ENCODE results near the gene MS4A18. TPM values are rescaled to one million over a fixed set of nuclear protein-coding genes. Genes with fewer than 3 reads are reported as not detected.

The MS4A18 gene
- total RNA-seq, 1 donor, result not detected

DNA sequence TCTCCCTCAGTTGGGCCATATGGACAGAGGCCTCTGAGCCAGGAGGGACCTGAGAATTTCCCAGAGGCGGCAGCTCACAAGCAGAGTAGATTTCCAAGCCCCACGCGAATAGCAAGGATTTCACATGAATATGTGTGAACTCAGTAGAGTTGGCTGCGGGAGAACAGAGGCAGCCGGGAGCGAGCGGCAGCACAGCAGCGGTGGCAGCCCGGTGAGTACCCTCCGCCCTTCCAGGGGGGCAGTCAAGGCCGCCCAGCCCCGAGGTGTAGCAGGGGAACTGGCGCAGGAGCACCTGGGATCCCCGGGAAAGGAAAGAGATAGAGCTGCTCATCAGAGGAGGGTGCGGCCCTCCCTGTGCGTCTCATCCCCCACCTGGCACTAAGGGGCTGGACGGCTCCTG, 23.7 kb downstream of the MS4A18 start:
- DNase-seq (ENCODE audit: insufficient read length, low spot score, missing footprints), result no peak
- Histone ChIP-seq H3K9me3 (ENCODE audit: low read depth, low read length) (no peaks in the 10 kb centered on the region), H3K4me2 (ENCODE audit: insufficient read depth, low read length) (no peak overlapping the region), H3K27ac (ENCODE audit: low read depth, low read length) (no peak overlapping the region), H3K79me2 (ENCODE audit: insufficient read depth, low read length) (no peaks in the 10 kb centered on the region), H3K36me3 (ENCODE audit: insufficient read depth, low read length) (no peaks in the 10 kb centered on the region), H3K27me3 (ENCODE audit: insufficient read depth, low read length) (no peaks in the 10 kb centered on the region), H4K20me1 (ENCODE audit: insufficient read depth, low read length) (no peaks in the 10 kb centered on the region), H2AFZ (ENCODE audit: low read length) (no peak overlapping the region), H3K4me3 (ENCODE audit: insufficient read depth, low read length) (no peak overlapping the region), H3K4me1 (ENCODE audit: insufficient read depth, low read length) (no peaks in the 10 kb centered on the region)
- TF ChIP-seq, protein P1, sequence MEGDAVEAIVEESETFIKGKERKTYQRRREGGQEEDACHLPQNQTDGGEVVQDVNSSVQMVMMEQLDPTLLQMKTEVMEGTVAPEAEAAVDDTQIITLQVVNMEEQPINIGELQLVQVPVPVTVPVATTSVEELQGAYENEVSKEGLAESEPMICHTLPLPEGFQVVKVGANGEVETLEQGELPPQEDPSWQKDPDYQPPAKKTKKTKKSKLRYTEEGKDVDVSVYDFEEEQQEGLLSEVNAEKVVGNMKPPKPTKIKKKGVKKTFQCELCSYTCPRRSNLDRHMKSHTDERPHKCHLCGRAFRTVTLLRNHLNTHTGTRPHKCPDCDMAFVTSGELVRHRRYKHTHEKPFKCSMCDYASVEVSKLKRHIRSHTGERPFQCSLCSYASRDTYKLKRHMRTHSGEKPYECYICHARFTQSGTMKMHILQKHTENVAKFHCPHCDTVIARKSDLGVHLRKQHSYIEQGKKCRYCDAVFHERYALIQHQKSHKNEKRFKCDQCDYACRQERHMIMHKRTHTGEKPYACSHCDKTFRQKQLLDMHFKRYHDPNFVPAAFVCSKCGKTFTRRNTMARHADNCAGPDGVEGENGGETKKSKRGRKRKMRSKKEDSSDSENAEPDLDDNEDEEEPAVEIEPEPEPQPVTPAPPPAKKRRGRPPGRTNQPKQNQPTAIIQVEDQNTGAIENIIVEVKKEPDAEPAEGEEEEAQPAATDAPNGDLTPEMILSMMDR (IDR thresholded peaks at IDR 0.05; ENCODE audit: extremely low read depth, low read depth, low read length), result no peak

DNA sequence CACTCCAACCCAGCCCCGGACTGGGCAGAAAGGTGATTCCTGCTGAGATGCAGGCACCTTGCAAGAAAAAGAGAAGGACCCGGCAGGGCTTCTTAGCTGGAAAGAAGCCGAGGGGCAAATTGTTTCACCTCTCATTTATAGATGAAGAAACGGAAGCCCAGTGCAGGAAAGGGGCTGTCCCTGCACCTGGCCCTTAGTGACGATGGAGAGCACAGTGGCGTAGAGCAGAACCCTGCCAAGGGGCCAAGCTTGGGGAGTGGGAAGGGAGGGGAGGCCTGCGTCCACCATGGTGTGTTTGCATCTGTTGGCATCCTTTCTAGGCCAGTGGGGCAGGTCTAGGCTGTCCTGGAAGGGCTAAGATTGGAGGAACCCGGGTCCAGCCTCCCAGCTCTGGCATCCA, 24.3 kb downstream of the MS4A18 start:
- Histone ChIP-seq H4K20me1 (ENCODE audit: insufficient read depth, low read length) (no peaks in the 10 kb centered on the region), H3K4me2 (ENCODE audit: insufficient read depth, low read length) (no peak overlapping the region), H3K4me3 (ENCODE audit: insufficient read depth, low read length) (no peak overlapping the region), H3K27me3 (ENCODE audit: insufficient read depth, low read length) (no peaks in the 10 kb centered on the region), H3K27ac (ENCODE audit: low read depth, low read length) (no peak overlapping the region), H3K79me2 (ENCODE audit: insufficient read depth, low read length) (no peaks in the 10 kb centered on the region), H3K36me3 (ENCODE audit: insufficient read depth, low read length) (no peaks in the 10 kb centered on the region), H3K9me3 (ENCODE audit: low read depth, low read length) (no peaks in the 10 kb centered on the region), H3K4me1 (ENCODE audit: insufficient read depth, low read length) (no peaks in the 10 kb centered on the region), H2AFZ (ENCODE audit: low read length) (no peak overlapping the region)
- DNase-seq (ENCODE audit: insufficient read length, low spot score, missing footprints), result no peak
- TF ChIP-seq, protein P1 (IDR thresholded peaks at IDR 0.05; ENCODE audit: extremely low read depth, low read depth, low read length), result no peak

DNA sequence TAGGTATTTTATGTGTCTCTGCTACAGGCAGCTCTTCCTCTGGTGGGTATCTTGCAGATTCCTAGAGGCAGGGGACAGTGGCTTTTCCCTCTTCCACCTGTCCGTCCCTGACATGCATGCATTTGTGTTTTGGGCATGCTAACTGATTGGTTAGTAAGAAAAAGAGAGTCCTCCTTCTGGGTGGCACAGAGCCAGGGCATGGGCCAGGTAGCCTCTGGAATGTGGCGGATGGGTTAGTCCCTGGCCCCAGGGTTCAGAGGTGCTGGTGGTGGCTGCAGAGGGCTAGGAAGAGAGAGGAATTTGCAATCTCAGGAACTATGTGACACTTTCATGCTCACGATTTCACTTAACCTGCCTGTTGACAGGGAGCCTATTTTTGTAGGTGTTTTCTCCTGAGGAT, 26.4 kb downstream of the MS4A18 start:
- Histone ChIP-seq H3K27me3 (ENCODE audit: insufficient read depth, low read length) (no peaks in the 10 kb centered on the region), H2AFZ (ENCODE audit: low read length) (no peak overlapping the region), H3K4me2 (ENCODE audit: insufficient read depth, low read length) (no peak overlapping the region), H4K20me1 (ENCODE audit: insufficient read depth, low read length) (no peaks in the 10 kb centered on the region), H3K4me1 (ENCODE audit: insufficient read depth, low read length) (no peaks in the 10 kb centered on the region), H3K36me3 (ENCODE audit: insufficient read depth, low read length) (no peaks in the 10 kb centered on the region), H3K79me2 (ENCODE audit: insufficient read depth, low read length) (no peaks in the 10 kb centered on the region), H3K9me3 (ENCODE audit: low read depth, low read length) (no peaks in the 10 kb centered on the region), H3K4me3 (ENCODE audit: insufficient read depth, low read length) (no peak overlapping the region), H3K27ac (ENCODE audit: low read depth, low read length) (no peak overlapping the region)
- no peak for DNase-seq (ENCODE audit: insufficient read length, low spot score, missing footprints)
- TF ChIP-seq, protein P1 (IDR thresholded peaks at IDR 0.05; ENCODE audit: extremely low read depth, low read depth, low read length), result no peak

DNA sequence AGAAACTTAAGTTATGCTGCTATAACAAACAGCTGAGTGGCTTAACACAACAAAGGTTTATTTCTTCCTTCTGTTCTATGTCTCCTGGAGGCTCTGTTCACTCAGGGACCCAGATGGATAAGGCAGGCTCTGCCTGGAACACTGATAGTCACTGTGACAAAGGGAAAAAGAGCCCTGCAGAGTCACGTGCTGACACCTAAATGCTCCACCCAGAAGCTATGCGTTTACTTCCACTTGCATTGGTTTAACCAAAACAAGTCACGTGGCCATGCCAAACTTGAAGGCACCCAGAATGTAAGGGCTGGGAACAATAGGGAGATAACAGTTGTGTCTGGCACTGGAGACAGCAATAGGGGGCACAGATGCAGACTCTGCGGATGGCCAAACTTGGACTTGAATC, 28.8 kb downstream of the MS4A18 start:
- H3K36me3 ChIP-seq (ENCODE audit: insufficient read depth, low read length), result no peaks in the 10 kb centered on the region
- no peaks in the 10 kb centered on the region for H4K20me1 ChIP-seq (ENCODE audit: insufficient read depth, low read length)
- no peaks in the 10 kb centered on the region for H3K4me1 ChIP-seq (ENCODE audit: insufficient read depth, low read length)
- H2AFZ ChIP-seq (ENCODE audit: low read length), result no peak overlapping the region
- H3K4me3 ChIP-seq (ENCODE audit: insufficient read depth, low read length), result no peak overlapping the region
- no peaks in the 10 kb centered on the region for H3K27me3 ChIP-seq (ENCODE audit: insufficient read depth, low read length)
- TF ChIP-seq, protein P1 (IDR thresholded peaks at IDR 0.05; ENCODE audit: extremely low read depth, low read depth, low read length), result no peak
- no peaks in the 10 kb centered on the region for H3K9me3 ChIP-seq (ENCODE audit: low read depth, low read length)
- no peaks in the 10 kb centered on the region for H3K79me2 ChIP-seq (ENCODE audit: insufficient read depth, low read length)
- peak; percentile 30 for DNase-seq (ENCODE audit: insufficient read length, low spot score, missing footprints)
- no peak overlapping the region for H3K27ac ChIP-seq (ENCODE audit: low read depth, low read length)
- H3K4me2 ChIP-seq (ENCODE audit: insufficient read depth, low read length), result no peak overlapping the region
